ENCODE measurements around the gene C7orf57. TPM values are rescaled to one million over a fixed set of nuclear protein-coding genes. Genes with fewer than 3 reads are reported as not detected.

The C7orf57 gene
- total RNA-seq, 2 experiments from 2014 or later = 0.28 to 0.33 TPM

DNA sequence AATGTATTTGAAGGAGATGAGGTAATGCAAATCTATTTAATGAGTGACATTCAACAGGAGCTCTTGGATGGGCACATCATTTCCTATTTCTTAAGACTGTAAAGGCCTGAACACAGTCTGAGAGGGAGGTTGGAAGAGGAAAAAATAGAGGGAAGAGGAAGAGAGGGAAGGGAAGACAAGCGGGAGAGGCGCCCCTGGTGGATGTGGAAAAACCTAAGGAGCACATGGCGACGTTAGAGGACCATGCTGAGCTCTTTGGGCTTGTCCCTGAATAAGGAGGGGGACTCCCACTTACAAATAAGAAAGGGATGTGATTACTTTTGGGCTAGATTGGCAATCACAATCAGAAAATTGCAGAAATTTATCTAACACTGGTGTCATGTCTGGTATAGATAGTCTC lies 26.1 kb upstream of the C7orf57 start:
- ChIA-PET POLR2A (no interaction called here), CTCF (no interaction called here)
- DNase-seq = no peak
- Mint-ChIP-seq H3K27me3 (peaks cover 8% of the 10 kb centered on the region), H3K4me3 (no peak overlapping the region), H3K4me1 (no peaks in the 10 kb centered on the region), H3K9me3 (no peaks in the 10 kb centered on the region), H3K27ac (no peak overlapping the region), H3K36me3 (ENCODE audit: low read depth) (no peaks in the 10 kb centered on the region)

DNA sequence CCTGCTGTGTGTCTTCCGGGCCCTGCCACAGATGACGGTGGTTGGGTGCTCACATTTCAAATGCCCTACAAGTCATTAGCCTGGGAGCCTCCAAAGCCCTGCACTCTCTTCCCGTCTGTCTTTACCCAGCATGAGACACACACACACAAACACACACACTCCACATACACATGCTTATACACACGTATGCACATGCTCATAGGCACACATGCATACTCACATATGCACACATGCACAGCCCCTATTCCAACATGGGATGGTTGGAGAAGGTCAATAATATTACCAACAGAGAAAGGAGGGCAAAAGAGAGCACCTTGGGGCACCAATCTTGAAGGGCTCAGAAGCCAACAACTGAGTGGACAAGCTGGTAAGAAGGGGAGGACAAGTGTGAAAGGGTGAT lies 25.4 kb upstream of the C7orf57 start:
- Mint-ChIP-seq H3K36me3 (ENCODE audit: low read depth) (no peaks in the 10 kb centered on the region), H3K27me3 (peaks cover 5% of the 10 kb centered on the region), H3K4me3 (no peak overlapping the region), H3K4me1 (no peaks in the 10 kb centered on the region), H3K9me3 (no peaks in the 10 kb centered on the region), H3K27ac (no peak overlapping the region)
- ChIA-PET CTCF (no interaction called here), POLR2A (no interaction called here)
- DNase-seq = no peak

DNA sequence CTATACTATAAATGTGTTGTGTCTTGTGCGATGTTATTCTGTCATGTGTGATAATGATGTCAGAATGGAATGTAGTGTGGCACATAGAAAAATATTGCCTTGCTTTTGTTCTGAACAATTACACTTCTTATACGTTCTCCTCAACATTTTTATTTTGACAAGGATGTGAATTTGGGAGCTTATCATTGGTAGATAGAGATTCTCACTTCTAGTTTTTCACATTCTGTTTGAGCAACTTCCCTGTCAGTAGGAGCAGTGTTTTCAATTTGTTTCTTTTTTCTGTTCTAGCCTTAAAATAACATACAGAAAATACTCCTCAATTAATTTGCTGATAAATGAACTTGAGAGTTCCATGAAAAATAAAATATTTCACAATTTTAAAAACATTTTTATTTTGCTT lies 24.0 kb upstream of the C7orf57 start:
- no peaks in the 10 kb centered on the region for H3K36me3 Mint-ChIP-seq (ENCODE audit: low read depth)
- H3K4me1 Mint-ChIP-seq = no peaks in the 10 kb centered on the region
- H3K4me3 Mint-ChIP-seq = no peak overlapping the region
- no peak for DNase-seq
- CTCF ChIA-PET = no interaction called here
- peaks cover 4% of the 10 kb centered on the region for H3K27me3 Mint-ChIP-seq
- no peak overlapping the region for H3K27ac Mint-ChIP-seq
- POLR2A ChIA-PET = no interaction called here
- H3K9me3 Mint-ChIP-seq = peaks cover 4% of the 10 kb centered on the region

DNA sequence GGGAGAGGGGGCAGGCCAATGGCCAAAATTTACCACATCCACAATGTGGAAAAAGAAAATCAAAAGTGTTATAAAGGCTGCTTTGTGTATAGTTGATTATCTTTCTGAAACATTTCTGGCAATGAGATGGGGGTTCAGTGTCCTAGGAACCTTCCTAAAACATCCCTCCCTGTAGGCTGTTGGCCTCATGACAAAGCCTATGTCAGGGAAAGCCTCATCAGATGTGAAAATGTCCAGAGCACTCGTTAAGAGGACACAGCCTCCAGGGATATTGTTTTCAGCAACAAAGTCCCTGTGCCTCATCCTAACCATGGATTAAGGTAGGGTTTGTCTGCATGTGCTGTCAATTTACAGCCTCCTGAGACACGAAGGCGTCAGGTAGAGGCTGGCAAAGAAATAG lies 23.4 kb upstream of the C7orf57 start:
- H3K27ac Mint-ChIP-seq = no peak overlapping the region
- POLR2A ChIA-PET = no interaction called here
- CTCF ChIA-PET = no interaction called here
- DNase-seq = no peak
- H3K27me3 Mint-ChIP-seq = peaks cover 5% of the 10 kb centered on the region
- H3K4me1 Mint-ChIP-seq = no peaks in the 10 kb centered on the region
- peaks cover 4% of the 10 kb centered on the region for H3K9me3 Mint-ChIP-seq
- no peak overlapping the region for H3K4me3 Mint-ChIP-seq
- no peaks in the 10 kb centered on the region for H3K36me3 Mint-ChIP-seq (ENCODE audit: low read depth)

DNA sequence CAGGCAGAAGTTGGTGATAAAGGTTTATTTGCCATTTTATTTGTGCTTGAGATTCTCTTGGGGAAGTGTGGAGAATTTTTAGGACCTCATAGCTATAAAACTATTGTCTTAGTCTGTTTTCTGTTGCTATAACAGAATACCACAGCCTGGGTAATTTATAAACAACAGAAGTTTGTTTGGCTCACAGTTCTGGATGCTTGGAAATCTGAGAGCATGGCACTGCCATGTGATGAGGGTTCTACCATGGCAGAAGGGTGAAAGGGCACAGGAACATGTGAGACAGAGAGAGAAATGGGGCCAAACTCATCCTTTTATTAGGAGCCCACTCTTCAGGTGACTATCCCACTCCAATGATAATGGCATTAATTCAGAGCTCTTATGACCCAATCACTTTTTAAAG lies 18.7 kb upstream of the C7orf57 start:
- Mint-ChIP-seq H3K27me3 (peaks cover 31% of the 10 kb centered on the region), H3K9me3 (peaks cover 4% of the 10 kb centered on the region), H3K4me3 (no peak overlapping the region), H3K4me1 (no peaks in the 10 kb centered on the region), H3K27ac (no peak overlapping the region), H3K36me3 (ENCODE audit: low read depth) (no peaks in the 10 kb centered on the region)
- CTCF ChIA-PET = no interaction called here
- POLR2A ChIA-PET = no interaction called here
- DNase-seq = no peak

DNA sequence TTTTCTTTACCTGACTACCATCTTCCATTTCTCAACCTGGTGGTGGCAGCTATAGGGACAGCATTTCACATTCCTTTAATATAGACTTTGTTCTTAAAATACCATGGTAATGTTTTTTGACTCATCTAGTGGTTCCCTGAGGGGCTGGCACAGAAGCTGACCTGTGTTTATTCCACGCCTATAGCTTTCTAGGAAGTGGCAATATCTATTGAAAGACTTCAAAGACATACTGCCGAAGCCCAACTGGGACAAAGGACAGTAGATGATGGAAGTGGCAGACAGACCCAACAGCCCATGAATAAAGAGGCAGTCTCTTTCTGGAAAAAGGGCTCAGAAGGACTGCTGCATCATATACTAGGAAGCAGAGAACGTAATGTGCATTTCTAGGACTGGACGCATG lies 17.7 kb upstream of the C7orf57 start:
- CTCF ChIA-PET = no interaction called here
- POLR2A ChIA-PET = no interaction called here
- no peak overlapping the region for H3K27ac Mint-ChIP-seq
- H3K9me3 Mint-ChIP-seq = peaks cover 4% of the 10 kb centered on the region
- H3K36me3 Mint-ChIP-seq (ENCODE audit: low read depth) = no peaks in the 10 kb centered on the region
- no peak overlapping the region for H3K4me3 Mint-ChIP-seq
- no peaks in the 10 kb centered on the region for H3K4me1 Mint-ChIP-seq
- H3K27me3 Mint-ChIP-seq = peaks cover 36% of the 10 kb centered on the region
- DNase-seq = no peak

DNA sequence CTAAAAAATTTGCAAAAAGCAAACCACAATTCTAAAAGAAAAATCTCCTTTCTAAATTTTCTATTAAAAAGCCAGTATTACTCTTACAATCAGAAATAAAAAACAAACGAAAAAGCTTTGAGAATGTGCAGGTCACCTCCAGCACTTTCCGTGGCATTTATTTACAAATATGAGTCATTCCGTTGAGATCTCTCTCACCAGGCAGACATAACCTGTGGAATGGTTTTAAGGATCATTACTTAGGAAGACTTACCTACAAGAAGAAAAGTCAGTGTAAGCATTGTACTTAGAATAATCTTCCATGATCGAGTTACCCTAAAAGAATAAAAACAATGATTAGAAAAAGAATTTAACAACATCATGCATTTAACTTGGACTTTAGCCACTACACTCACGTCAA lies 9.7 kb upstream of the C7orf57 start:
- Mint-ChIP-seq H3K4me1 (no peaks in the 10 kb centered on the region), H3K36me3 (ENCODE audit: low read depth) (no peaks in the 10 kb centered on the region), H3K4me3 (no peak overlapping the region), H3K27ac (no peak overlapping the region), H3K9me3 (peaks cover 5% of the 10 kb centered on the region), H3K27me3 (peaks cover 43% of the 10 kb centered on the region)
- POLR2A ChIA-PET = no interaction called here
- CTCF ChIA-PET = no interaction called here
- DNase-seq = no peak

DNA sequence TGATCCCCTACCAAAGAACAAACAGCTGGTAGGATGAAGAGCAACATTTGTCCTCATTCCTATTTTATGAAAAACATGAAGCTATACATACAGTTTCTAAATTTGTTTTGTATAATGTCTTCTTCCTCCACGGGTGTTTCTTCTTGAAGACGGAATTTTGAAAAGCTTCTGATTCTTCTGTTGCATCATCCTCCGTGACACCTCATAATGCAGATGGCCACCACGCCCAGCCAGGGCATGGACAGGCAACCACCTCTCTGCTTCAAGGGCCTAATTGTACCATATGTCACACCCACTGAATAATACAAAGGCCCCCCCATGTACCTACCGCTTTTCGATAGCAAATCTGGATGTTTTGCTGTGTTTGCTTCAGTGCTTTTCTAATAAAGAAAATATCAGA lies 6.4 kb upstream of the C7orf57 start, which contains the start of gene SUN3:
TSS of gene SUN3 (minus strand) at position 170 of the 400 bp plus-strand sequence. CDS start at position 1, 169 bp downstream.
- no peak for DNase-seq
- CTCF ChIA-PET = interaction anchor here (0.6 to 1.7 kb wide), 2 partner anchors 58 to 82 kb away, joined by 3 to 4 read pairs; no protein-coding TSS in a partner anchor
- Mint-ChIP-seq H3K9me3 (peaks cover 3% of the 10 kb centered on the region), H3K36me3 (ENCODE audit: low read depth) (no peaks in the 10 kb centered on the region), H3K27ac (no peak within 1 kb of the TSS), H3K27me3 (peaks cover 36% of the 10 kb centered on the region), H3K4me3 (no peak within 1 kb of the TSS), H3K4me1 (no peaks in the 10 kb centered on the region)
- POLR2A ChIA-PET = no interaction called here

DNA sequence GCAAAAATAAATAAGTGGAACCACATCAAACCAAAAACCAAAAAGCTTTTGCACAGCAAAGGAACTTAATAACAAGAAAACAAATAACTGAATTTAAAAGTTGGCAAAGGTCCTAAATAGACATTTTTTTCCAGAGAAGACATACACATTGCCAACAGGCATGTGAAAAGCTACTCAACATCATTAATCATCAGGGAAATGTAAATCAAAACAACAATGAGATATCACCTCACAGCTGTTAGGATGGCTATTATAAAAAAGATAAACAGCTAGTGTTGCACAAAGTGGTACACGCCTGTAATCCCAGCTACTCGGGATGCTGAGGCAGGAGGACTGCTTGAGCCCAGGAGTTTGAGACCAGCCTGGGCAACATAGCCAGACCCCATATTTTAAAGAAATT lies 4.2 kb upstream of the C7orf57 start:
- CTCF ChIA-PET = no interaction called here
- DNase-seq = no peak
- H3K4me1 Mint-ChIP-seq = peaks cover 9% of the 10 kb centered on the region

DNA sequence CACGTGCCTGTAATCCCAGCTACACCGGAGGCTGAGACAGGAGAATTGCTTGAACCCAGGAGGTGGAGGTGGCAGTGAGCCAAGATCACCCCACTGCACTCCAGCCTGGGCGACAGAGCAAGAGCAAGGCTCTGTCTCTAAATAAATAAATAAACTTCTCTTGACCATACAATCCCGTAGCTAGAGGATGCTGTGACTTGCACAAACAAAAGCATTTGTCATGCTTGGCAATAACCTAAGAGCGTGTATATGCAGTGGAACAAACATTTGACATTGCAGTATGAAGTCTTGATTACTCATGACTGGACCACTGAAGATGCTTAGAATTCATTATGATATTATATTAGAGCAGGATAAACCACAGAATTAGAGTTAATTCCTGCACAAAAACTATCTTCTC lies 1.4 kb upstream of the C7orf57 start:
- no peaks in the 10 kb centered on the region for H3K36me3 Mint-ChIP-seq (ENCODE audit: low read depth)
- H3K4me1 Mint-ChIP-seq = peaks cover 12% of the 10 kb centered on the region
- H3K9me3 Mint-ChIP-seq = no peaks in the 10 kb centered on the region
- H3K27ac Mint-ChIP-seq = no peak overlapping the region
- DNase-seq = no peak
- H3K27me3 Mint-ChIP-seq = peaks cover 52% of the 10 kb centered on the region
- no peak overlapping the region for H3K4me3 Mint-ChIP-seq
- CTCF ChIA-PET = no interaction called here
- POLR2A ChIA-PET = interaction anchor here (2.8 kb wide), 1 partner anchor 55 kb away, joined by 7 read pairs; the partner anchor contains the start of gene UPP1

More for the DNA sequence above, 4.2 kb upstream of the C7orf57 start:
- Mint-ChIP-seq H3K27me3 (peaks cover 40% of the 10 kb centered on the region), H3K36me3 (ENCODE audit: low read depth) (no peaks in the 10 kb centered on the region), H3K9me3 (no peaks in the 10 kb centered on the region), H3K27ac (no peak overlapping the region), H3K4me3 (no peak overlapping the region)
- POLR2A ChIA-PET = no interaction called here

DNA sequence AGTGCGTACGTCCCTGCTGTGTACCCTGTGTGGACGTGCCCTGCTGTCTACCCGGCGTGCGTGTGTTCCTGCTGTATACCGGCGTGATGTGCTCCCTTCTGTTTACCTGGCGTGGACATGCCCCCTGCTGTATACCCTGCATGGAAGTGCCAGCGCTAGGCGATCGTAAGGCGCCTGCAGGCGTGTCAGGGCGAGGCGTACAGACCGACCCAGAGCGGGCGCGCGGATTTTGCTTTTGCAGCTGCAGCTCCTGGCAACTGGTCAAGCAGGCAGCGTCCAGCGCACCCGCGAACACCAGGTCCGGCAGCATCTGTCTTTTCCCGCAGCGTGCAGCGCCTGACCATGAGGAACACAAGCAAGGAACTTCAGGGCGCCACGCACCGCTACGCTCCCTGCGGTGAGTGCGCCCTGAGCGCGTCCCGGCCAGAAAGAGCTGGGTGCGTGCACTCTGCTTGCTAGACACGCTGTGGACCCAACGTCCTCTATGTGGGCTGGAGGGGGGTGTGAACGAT lies 680 bp downstream of the C7orf57 start:
- ChIA-PET POLR2A (interaction anchor here (0.8 to 2.8 kb wide), 4 partner anchors 49 to 57 kb away, joined by 3 to 7 read pairs (median 4); partner anchors contain the start of gene UPP1), CTCF (interaction anchor here (0.6 kb wide), 1 partner anchor 74 kb away, joined by 3 read pairs; no protein-coding TSS in a partner anchor)
- Mint-ChIP-seq H3K36me3 (ENCODE audit: low read depth) (no peaks in the 10 kb centered on the region), H3K4me1 (peaks cover 13% of the 10 kb centered on the region), H3K4me3 (peak overlapping the region; percentile 70), H3K27ac (no peak overlapping the region), H3K9me3 (no peaks in the 10 kb centered on the region), H3K27me3 (peaks cover 44% of the 10 kb centered on the region)
- peak; percentile 19 for DNase-seq

DNA sequence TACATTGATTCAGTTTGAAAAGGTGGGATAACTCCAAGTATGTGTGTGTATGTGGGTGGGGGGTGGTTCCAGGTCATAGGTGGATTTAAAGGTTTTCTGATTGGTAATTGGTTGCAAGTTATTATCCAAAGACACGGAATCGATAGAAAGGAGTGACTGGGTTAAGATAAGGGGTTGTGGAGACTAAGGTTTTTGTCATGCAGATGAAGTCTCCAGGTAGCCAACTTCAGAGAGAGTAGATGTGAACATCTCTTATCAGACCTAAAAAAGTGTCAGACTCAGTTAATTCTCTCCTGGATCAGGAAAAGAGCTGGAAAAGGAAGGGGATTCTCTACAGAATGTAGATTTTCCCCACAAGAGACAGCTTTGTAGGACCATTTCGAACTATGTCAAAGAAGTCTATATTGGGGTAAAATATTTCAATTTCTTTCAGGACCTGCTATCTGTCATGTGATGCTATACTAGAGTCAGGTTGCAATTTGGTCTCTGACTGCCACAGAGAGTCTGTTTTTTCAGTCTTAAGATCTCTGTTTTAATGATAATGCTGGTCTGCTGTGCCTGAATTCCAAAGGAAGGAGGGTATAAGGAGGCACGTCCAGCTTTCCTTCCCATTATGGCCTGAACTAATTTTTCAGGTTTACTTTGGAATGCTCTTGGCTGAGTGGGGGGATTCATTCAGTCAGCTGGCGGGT lies 3.6 kb downstream of the C7orf57 start:
- no peaks in the 10 kb centered on the region for H3K9me3 Mint-ChIP-seq
- H3K27ac Mint-ChIP-seq = no peak overlapping the region
- peaks cover 29% of the 10 kb centered on the region for H3K4me1 Mint-ChIP-seq
- no peaks in the 10 kb centered on the region for H3K36me3 Mint-ChIP-seq (ENCODE audit: low read depth)
- no peak overlapping the region for H3K4me3 Mint-ChIP-seq
- CTCF ChIA-PET = interaction anchor here (1.9 kb wide), 1 partner anchor 71 kb away, joined by 7 read pairs; no protein-coding TSS in a partner anchor
- POLR2A ChIA-PET = interaction anchor here (1.2 kb wide), 2 partner anchors 45 to 50 kb away, joined by 4 to 8 read pairs; partner anchors contain the start of gene UPP1
- no peak for DNase-seq
- peaks cover 35% of the 10 kb centered on the region for H3K27me3 Mint-ChIP-seq

DNA sequence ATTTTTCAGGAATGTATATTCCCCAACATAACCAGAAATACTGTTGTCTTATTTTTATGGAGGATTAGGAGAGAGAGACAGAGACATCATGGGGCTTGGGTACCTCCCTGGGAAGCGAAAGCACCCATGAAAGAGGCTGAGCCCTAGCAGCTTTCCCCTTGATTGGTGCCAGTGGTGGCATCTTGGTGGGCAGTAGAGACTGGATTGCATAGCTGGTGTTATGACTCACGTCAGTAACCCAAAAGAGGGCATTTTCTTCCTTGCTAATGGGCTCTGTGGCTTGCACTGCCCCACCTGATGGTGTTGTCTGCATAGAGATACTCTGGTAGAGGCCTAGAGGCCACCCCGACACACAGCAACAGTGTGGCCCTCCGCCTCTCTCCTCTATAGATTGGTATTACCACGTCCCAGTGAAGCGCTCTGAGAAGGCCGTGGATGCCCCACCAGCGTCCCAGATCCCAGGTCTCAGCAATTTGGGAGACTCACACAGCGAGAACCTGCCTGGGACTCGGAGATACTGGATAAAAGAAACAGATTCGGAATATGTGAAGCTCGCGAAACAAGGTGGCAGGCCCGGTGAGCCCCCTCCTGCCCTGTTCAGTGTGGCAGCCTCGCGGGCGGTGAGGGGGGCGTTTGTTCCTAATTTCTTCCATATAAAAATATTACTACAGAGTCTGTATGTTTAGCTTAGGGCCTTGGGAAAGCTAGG lies 5.8 kb downstream of the C7orf57 start:
- no peak overlapping the region for H3K4me3 Mint-ChIP-seq
- ChIA-PET POLR2A (interaction anchor here (1.2 to 2.0 kb wide), 2 partner anchors 42 to 47 kb away, joined by 4 read pairs; partner anchors contain the start of gene UPP1), CTCF (interaction anchor here (1.1 kb wide), 1 partner anchor 49 kb away, joined by 3 read pairs; no protein-coding TSS in a partner anchor)
- DNase-seq = no peak
- H3K4me1 Mint-ChIP-seq = peaks cover 27% of the 10 kb centered on the region
- no peaks in the 10 kb centered on the region for H3K36me3 Mint-ChIP-seq (ENCODE audit: low read depth)
- no peak overlapping the region for H3K27ac Mint-ChIP-seq
- peaks cover 27% of the 10 kb centered on the region for H3K27me3 Mint-ChIP-seq
- H3K9me3 Mint-ChIP-seq = no peaks in the 10 kb centered on the region
